NCI-H1930 (cell line): ENCODE data around the gene FDXR.

Experiments used
- DNase-seq, 2 experiments: peaks; one replicate each; lab custom pipeline; 2025; lab: John Stamatoyannopoulos, UW

The FDXR gene

GRCh38 chr17:74833501-74834377 lies 39.1 kb downstream of the FDXR start:
- DNase-seq, result no peak

- no peak for DNase-seq
Observed at GRCh38 chr17:74832421-74832820, 40.4 kb downstream of the FDXR start.

GRCh38 chr17:74831444-74832146 lies 41.2 kb downstream of the FDXR start:
- DNase-seq, result no peak

- no peak for DNase-seq
Observed at GRCh38 chr17:74830861-74831260, 41.9 kb downstream of the FDXR start.

- DNase-seq, result no peak
Observed at GRCh38 chr17:74827800-74828199, 45.0 kb downstream of the FDXR start.

GRCh38 chr17:74825952-74826719 lies 46.7 kb downstream of the FDXR start:
- DNase-seq, result no peak

GRCh38 chr17:74824961-74825627 lies 47.7 kb downstream of the FDXR start:
- DNase-seq, result no peak

- no peak for DNase-seq
Observed at GRCh38 chr17:74822939-74823367, 49.8 kb downstream of the FDXR start.

- DNase-seq, result no peak
Observed at GRCh38 chr17:74822335-74822938, 50.4 kb downstream of the FDXR start.

GRCh38 chr17:74821655-74822334 lies 51.0 kb downstream of the FDXR start:
- no peak for DNase-seq

GRCh38 chr17:74819801-74820436 lies 52.9 kb downstream of the FDXR start:
- DNase-seq, result no peak

GRCh38 chr17:74818291-74818938 lies 54.4 kb downstream of the FDXR start:
- DNase-seq, result no peak

GRCh38 chr17:74816905-74817620 lies 55.7 kb downstream of the FDXR start:
- no peak for DNase-seq

- no peak for DNase-seq
Observed at GRCh38 chr17:74815550-74816370, 57.0 kb downstream of the FDXR start.

GRCh38 chr17:74815067-74815466 lies 57.7 kb downstream of the FDXR start:
- DNase-seq, result no peak

- DNase-seq, result no peak
Observed at GRCh38 chr17:74814453-74814852, 58.3 kb downstream of the FDXR start.
